ENCODE measurements around the gene KDM2A.
"Not testable (repeated sequence)": the region's sequence is repeated elsewhere in the genome, so short reads cannot be mapped to it uniquely, and the experiment has no call there.

Gene KDM2A

DNA sequence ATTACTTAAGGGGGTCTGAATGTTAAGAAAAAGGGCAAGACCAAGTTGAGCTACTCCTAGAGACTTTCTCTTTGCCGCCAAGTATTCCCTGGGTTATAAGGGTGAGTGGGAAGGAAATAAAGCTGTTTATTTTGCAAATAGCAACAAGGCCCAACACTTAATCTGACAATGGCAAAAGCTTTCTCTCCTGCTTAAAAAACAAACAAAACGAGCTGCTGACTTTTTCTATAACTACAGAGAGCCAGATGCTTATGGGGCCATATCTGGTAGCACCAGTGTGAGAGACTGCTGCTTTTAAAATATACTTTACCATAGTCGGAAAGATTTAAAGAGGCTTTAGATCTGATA is 2.3 kb upstream of the KDM2A start:
- TF ChIP-seq TAF1 (IDR thresholded peaks at IDR 0.05; ENCODE audit: low read depth, low read length) = no peak
- TF ChIP-seq POLR2A (IDR thresholded peaks at IDR 0.05; ENCODE audit: low read depth, low read length) = no peak
- TF ChIP-seq PAX5 (IDR thresholded peaks at IDR 0.05; ENCODE audit: insufficient read depth, low read length, severe bottlenecking) = no peak
- TF ChIP-seq POU2F2 (IDR thresholded peaks at IDR 0.05; ENCODE audit: low read depth, low read length) = no peak
- TF ChIP-seq SPI1 (IDR thresholded peaks at IDR 0.05; ENCODE audit: low read depth, low read length) = no peak
- no peak for TF ChIP-seq POLR2AphosphoS5 (IDR thresholded peaks at IDR 0.05; ENCODE audit: low read depth, low read length)
- FAIRE-seq (no peak), DNase-seq (ENCODE audit: insufficient read length, low spot score) (no peak)

DNA sequence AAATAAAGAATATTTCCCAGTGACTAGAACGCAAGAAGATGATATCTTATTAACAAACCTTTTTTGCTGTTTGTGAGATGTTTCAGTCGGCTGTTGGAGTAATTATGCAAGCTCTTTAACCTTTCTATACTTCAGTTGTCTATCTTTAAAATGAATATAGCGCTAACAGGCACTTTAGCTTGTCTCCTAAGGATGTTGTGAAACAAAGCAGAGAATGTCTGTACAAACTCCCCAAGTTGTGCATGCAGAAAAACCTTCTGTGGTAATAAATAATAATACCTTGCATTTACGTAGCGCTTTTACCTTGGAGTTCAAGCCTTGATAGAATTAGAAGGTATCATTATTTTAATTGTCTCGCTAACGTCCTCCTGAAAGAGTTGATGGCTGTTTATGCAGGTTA is 1.9 kb upstream of the KDM2A start:
- TF ChIP-seq POLR2AphosphoS5 (IDR thresholded peaks at IDR 0.05; ENCODE audit: low read depth, low read length) (no peak), POLR2A (IDR thresholded peaks at IDR 0.05; ENCODE audit: low read depth, low read length) (no peak), POU2F2 (IDR thresholded peaks at IDR 0.05; ENCODE audit: low read depth, low read length) (no peak), SPI1 (IDR thresholded peaks at IDR 0.05; ENCODE audit: low read depth, low read length) (no peak), PAX5 (IDR thresholded peaks at IDR 0.05; ENCODE audit: insufficient read depth, low read length, severe bottlenecking) (no peak), TAF1 (IDR thresholded peaks at IDR 0.05; ENCODE audit: low read depth, low read length) (no peak)
- FAIRE-seq (no peak), DNase-seq (ENCODE audit: insufficient read length, low spot score) (no peak)

DNA sequence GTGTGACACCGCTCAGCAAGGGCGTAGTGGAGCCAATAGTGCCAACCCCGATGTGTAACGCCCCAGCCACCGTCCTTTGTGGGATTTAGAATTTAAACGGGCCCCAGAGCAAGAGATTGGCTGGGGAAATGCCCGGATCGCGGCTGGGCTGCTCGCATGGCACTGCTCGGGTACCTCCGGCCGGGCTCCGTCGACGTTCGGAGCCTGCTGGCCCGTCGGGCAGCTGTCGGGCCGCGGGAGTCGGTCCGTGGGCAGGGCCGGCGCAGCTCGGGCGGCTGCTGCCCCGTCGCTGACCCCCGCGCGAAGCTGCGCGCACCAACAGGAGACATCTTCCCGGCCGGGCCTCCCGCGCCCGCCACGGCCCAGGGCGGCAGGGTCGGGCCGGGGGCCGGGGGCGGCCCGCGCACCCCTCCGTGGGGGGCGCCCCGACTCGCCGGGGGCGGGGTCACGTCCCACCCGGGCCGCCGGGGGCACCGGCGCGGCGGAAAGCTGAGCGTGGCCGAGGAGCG is 1.3 kb upstream of the KDM2A start:
- TF ChIP-seq POU2F2 (IDR thresholded peaks at IDR 0.05; ENCODE audit: low read depth, low read length) (no peak), POLR2A (IDR thresholded peaks at IDR 0.05; ENCODE audit: low read depth, low read length) (no peak), TAF1 (IDR thresholded peaks at IDR 0.05; ENCODE audit: low read depth, low read length) (no peak), SPI1 (IDR thresholded peaks at IDR 0.05; ENCODE audit: low read depth, low read length) (no peak), POLR2AphosphoS5 (IDR thresholded peaks at IDR 0.05; ENCODE audit: low read depth, low read length) (no peak), PAX5 (IDR thresholded peaks at IDR 0.05; ENCODE audit: insufficient read depth, low read length, severe bottlenecking) (no peak)
- no peak for DNase-seq (ENCODE audit: insufficient read length, low spot score)
- FAIRE-seq = no peak

DNA sequence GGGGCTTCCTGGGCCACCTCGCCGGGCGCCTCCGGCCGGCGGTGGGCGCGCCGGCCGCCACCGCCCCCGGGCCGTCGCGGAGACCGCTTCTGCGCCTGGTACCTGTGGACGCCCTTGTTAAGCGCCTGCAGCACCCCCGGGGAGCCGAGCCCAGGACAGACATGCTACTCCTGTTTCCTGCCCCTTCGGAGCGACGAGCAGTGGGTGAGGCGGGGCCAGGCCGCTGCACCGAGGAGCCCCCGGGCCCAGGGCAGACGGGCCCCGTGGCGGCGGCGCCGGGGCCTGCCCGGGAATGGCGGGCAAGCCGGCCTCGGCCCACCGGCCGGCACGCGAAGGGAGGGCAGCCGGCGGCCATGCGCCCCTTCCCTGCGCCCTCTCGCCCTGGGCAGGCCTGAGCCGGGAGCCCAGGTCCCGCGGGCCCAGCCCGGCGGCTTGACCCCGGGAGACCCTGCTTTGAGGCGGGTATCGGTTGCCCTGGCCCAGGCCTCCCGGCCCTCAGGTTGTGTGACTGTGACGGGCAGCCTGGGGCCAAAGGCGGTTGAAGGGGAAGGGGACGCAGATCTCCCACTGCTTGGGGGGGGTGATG is 789 bp upstream of the KDM2A start:
- DNase-seq (ENCODE audit: insufficient read length, low spot score) (peak; percentile 31), FAIRE-seq (peak; percentile 50)
- TF ChIP-seq POLR2AphosphoS5 (IDR thresholded peaks at IDR 0.05; ENCODE audit: low read depth, low read length) (no peak), SPI1 (IDR thresholded peaks at IDR 0.05; ENCODE audit: low read depth, low read length) (no peak), TAF1 (IDR thresholded peaks at IDR 0.05; ENCODE audit: low read depth, low read length) (no peak), PAX5 (IDR thresholded peaks at IDR 0.05; ENCODE audit: insufficient read depth, low read length, severe bottlenecking) (no peak), POU2F2 (IDR thresholded peaks at IDR 0.05; ENCODE audit: low read depth, low read length) (no peak), POLR2A (IDR thresholded peaks at IDR 0.05; ENCODE audit: low read depth, low read length) (no peak)

DNA sequence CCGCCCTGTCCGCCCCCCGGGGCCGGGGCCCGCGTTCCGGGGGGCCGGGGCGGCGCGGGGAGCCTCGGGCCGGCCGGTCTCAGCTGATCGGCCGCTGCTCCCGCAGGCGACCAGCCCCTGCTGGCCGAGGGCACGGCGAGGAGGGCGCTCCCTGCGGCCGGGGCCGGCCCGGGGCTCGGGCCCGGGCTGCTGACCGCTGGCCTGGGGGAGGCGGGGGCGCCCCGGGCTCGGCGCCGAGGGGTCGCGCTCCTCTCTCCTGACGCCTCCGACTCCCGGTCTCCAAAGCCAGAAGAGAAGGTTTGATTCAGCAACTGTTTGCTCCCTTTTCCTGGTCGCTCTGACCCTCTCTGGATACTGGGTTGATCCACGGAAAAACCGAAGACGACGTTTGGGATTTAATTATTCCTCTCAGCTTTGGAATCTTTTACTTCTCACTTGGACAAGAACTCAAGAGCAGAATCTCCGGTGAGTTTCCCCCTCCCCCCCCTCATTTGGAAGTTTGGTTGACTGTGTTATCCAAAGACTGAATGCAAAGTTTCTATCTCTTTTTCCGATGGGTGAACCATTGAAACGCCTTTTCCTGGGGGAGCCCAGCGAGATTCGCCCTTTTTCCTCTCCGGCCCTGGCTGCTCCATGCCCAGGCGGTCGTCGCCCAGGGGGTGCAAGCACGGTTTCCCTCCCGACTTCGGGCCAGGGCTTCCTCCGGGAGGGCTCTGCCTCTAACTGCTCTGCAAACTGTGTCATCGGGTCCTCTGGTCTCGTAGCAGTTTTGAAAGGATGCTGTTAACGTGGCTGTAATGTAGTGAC is 725 bp downstream of the KDM2A start:
- DNase-seq (ENCODE audit: insufficient read length, low spot score) (no peak), FAIRE-seq (peak; percentile 52)
- TF ChIP-seq SPI1 (IDR thresholded peaks at IDR 0.05; ENCODE audit: low read depth, low read length) (no peak), POU2F2 (IDR thresholded peaks at IDR 0.05; ENCODE audit: low read depth, low read length) (no peak), POLR2AphosphoS5 (IDR thresholded peaks at IDR 0.05; ENCODE audit: low read depth, low read length) (no peak), PAX5 (IDR thresholded peaks at IDR 0.05; ENCODE audit: insufficient read depth, low read length, severe bottlenecking) (no peak)

DNA sequence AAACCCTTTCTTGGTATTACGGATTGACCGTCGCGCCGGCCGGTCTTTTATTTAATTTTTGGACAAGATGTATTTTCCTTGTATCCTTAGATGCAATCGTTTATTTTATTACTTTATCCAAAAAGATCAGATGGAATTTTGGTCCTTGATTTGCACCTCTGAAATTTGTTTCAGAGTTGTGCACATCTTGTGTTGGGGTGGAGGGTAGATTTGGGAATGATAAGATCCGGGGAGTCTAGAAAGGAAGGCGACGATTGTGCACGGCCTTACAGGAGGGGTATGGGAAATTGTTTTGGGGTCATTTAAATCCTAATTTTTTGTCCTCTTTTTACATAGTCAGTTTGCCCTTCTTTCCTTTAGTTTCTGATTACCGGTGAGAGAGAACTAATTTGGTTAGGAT is 1.4 kb downstream of the KDM2A start:
- TF ChIP-seq POU2F2 (IDR thresholded peaks at IDR 0.05; ENCODE audit: low read depth, low read length) (no peak), PAX5 (IDR thresholded peaks at IDR 0.05; ENCODE audit: insufficient read depth, low read length, severe bottlenecking) (no peak), POLR2AphosphoS5 (IDR thresholded peaks at IDR 0.05; ENCODE audit: low read depth, low read length) (no peak), POLR2A (IDR thresholded peaks at IDR 0.05; ENCODE audit: low read depth, low read length) (no peak), TAF1 (IDR thresholded peaks at IDR 0.05; ENCODE audit: low read depth, low read length) (no peak), SPI1 (IDR thresholded peaks at IDR 0.05; ENCODE audit: low read depth, low read length) (no peak)

DNA sequence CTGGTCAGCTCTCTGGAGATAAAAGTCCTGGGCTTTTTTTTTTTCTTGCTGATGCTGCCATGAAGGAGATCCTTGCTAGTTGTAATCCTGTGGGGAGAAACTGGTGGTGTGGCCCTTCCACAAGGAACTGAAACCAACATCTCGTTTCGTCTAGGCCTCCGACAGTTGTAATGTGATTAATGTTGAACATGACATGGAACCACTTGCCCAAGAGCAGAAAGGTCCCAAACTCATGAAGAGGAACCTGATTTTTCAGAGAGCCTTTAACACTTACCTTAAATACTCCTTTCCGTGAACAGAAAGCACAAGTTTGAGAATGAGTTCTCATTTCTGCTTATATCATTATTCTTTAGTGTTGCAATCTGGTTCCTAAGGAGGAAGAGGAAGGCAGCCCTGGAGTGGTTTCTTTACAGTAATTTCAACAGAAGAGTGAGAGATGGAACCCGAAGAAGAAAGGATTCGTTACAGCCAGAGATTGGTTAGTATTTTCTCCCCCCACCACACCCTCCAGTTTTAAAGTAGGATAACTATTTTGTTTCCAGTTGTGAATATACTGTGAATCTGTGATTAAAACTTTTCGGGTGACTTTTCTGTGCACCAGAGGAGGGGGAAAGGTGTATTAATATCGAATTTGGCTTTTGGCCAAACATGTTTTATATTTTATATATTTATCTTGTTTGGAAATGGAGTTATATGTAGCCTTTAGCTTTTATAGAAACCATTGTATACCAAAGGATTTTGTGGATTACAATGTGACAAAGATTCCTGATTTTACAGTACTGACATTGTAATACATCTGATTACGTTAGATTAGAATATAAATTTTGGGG is 2.0 kb downstream of the KDM2A start:
- DNase-seq (ENCODE audit: insufficient read length, low spot score) = no peak
- FAIRE-seq = peak; percentile 84
- TF ChIP-seq TAF1 (IDR thresholded peaks at IDR 0.05; ENCODE audit: low read depth, low read length) (peak; percentile 44; the same call in 1 of the 2 replicates), SPI1 (IDR thresholded peaks at IDR 0.05; ENCODE audit: low read depth, low read length) (peak; percentile 97), POLR2AphosphoS5 (IDR thresholded peaks at IDR 0.05; ENCODE audit: low read depth, low read length) (no peak), POU2F2 (IDR thresholded peaks at IDR 0.05; ENCODE audit: low read depth, low read length) (no peak)

More for the DNA sequence above, 1.4 kb downstream of the KDM2A start:
- DNase-seq (ENCODE audit: insufficient read length, low spot score) = no peak
- FAIRE-seq = no peak

DNA sequence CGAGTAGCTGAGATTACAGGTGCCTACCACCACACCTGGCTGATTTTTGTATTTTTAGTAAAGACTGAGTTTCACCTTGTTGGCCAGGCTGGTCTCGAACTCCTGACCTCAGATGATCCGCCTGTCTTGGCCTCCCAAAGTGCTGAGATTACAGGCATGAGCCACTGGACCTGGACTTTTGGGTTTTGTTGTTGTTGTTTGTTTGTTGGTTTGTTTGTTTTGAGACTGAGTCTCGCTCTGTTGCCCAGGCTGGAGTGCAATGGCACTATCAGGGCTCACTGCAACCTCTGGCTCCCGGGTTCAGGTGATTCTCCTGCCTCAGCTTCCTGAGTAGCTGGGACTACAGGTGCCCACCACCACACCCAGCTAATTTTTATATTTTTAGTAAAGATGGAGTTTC is 4.7 kb downstream of the KDM2A start:
- FAIRE-seq; DNase-seq (ENCODE audit: insufficient read length, low spot score): not testable (repeated sequence)

DNA sequence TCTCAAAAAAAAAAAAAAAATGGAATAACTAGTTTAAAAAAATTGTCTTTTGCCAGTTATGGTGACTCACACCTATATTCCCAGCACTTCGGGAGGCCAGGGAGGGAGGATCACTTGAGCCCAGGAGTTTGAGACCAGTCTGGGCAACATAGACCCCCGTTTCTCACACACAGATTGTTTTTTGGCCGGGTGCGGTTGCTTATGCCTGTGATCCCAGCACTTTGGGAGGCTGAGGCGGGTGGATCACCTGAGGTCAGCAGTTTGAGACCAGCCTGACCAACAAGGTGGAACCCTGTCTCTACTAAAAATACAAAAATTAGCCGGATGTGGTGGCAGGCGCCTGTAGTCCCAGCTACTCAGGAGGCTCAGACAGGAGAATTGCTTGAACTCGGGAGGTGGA is 7.2 kb downstream of the KDM2A start:
- not testable (repeated sequence) for FAIRE-seq; DNase-seq (ENCODE audit: insufficient read length, low spot score)

DNA sequence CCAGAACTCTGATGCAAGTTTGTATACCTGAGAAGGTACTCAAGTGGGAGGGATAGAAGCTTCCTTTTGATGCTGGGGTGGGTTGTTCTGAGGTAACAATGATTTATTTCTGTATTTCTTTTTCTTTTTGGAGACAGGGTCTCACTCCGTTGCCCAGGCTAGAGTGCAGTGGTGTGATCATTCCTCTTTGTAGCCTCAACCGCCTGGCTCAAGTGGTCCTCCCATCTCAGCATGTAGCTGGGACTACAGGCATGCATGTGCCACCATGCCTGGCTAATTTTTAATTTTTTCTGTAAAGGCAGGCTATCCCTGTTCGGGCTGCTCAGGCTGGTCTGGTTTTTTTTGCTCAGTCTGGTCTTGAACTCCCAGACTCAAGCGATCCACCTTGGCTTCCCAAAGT is 7.9 kb downstream of the KDM2A start:
- no peak for TF ChIP-seq PAX5 (IDR thresholded peaks at IDR 0.05; ENCODE audit: insufficient read depth, low read length, severe bottlenecking)
- no peak for TF ChIP-seq POLR2AphosphoS5 (IDR thresholded peaks at IDR 0.05; ENCODE audit: low read depth, low read length)
- TF ChIP-seq POLR2A (IDR thresholded peaks at IDR 0.05; ENCODE audit: low read depth, low read length) = no peak
- TF ChIP-seq TAF1 (IDR thresholded peaks at IDR 0.05; ENCODE audit: low read depth, low read length) = no peak
- TF ChIP-seq SPI1 (IDR thresholded peaks at IDR 0.05; ENCODE audit: low read depth, low read length) = no peak
- no peak for TF ChIP-seq POU2F2 (IDR thresholded peaks at IDR 0.05; ENCODE audit: low read depth, low read length)
- FAIRE-seq (no peak), DNase-seq (ENCODE audit: insufficient read length, low spot score) (no peak)

DNA sequence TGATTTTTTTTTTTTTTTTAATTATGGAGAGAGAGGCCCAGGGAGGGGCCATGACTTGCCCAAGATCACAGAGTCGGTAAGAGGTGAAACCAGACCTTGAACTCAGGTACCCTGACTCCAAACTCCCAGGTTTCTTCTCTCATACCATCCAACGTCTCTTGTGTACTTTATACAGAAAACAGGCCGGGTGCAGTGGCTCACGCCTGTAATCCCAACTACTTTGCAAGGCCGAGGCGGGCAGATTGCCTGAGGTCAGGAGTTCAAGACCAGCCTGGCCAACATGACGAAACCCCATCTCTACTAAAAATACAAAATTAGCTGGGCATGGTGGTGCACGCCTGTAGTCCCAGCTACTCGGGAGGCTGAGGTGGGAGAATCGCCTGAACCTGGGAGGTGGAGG is 11.8 kb downstream of the KDM2A start:
- FAIRE-seq; DNase-seq (ENCODE audit: insufficient read length, low spot score): not testable (repeated sequence)
